Fibroblast of skin of scalp (primary cell): ENCODE results near the gene PRR9. TPM values are rescaled to one million over a fixed set of nuclear protein-coding genes. Genes with fewer than 3 reads are reported as not detected.
"Not testable (repeated sequence)": the region's sequence is repeated elsewhere in the genome, so short reads cannot be mapped to it uniquely, and the experiment has no call there.

Experiments
- DNase-seq: peaks from one replicate; pipeline ENCODE4 v3.0.0-alpha.2; 2013
- polyA plus RNA-seq, 2 experiments: library from polyadenylated mRNA; unstranded; fragments of 120-200 nt; gene quantifications; one replicate each; pipeline ENCODE4 v1.2.1, GENCODE V29; 2013; ENCODE audit not compliant: insufficient read length in 2 of 2

The PRR9 gene, protein sequence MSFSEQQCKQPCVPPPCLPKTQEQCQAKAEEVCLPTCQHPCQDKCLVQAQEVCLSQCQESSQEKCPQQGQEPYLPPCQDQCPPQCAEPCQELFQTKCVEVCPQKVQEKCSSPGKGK
- polyA plus RNA-seq (2013, experiment 1 of 2; ENCODE audit: insufficient read length) = not detected
- polyA plus RNA-seq (2013, experiment 2 of 2; ENCODE audit: insufficient read length) = not detected

DNA sequence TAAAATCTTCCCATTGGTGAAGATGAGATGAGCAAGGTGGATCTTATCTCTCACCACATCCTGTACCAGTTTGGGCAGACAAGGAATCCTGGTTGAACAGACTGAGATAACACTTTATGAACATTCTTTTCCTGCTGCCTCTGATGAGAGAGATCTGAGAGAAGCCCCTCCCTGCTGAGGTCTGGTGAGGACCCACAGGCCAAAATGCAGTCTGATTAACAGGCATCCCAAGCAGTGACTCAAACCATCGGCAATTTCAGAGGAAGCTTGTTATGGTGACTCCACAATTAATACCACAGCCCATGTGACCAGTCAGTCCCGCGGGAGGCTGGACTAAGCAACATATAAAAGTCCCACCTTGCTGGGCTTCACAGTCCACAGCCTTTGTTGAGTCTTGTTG is at the start of gene PRR9:
Gene PRR9 (plus strand): TSS at position 373 of the 400 bp plus-strand sequence. CDS start 561 bp downstream, outside the sequence.
- no peak for DNase-seq

DNA sequence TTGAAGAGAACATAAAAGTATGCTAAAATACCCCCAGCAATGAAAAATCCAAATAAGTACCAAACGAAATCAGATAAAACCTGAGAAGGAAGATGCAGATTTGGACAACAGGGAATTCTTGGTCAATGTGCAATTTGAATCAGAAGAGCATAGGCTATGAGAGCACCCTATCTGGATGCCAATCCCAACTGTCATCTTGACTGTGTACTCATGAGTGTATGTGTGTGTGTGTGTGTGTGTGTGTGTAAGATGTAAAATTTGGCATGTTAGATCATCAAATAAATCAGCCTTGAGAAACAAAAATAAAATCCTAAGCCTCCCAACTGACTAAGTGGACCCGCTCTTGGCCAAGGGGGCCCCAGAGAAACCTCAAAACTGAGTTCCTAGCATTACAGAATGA is 48.7 kb upstream of the PRR9 start:
- no peak for DNase-seq

DNA sequence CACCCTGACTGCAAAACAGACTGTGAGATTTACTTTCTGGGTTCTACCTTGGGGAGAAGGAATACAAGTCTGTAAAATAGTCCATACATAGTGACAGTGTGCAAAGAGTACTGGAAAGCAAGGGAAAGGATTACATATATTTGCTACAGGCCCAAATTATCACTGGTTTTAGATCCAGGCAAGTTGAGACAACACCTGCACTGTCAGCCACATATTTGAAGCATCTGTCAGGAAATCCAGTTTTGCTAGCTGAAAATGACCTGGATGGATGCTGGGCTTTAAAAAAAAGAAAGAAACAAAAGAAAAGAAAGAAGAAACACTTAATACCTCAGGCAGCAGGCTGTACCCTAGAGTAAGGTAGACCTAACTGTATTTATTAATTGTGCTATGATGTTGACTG is 42.8 kb upstream of the PRR9 start:
- DNase-seq = no peak

DNA sequence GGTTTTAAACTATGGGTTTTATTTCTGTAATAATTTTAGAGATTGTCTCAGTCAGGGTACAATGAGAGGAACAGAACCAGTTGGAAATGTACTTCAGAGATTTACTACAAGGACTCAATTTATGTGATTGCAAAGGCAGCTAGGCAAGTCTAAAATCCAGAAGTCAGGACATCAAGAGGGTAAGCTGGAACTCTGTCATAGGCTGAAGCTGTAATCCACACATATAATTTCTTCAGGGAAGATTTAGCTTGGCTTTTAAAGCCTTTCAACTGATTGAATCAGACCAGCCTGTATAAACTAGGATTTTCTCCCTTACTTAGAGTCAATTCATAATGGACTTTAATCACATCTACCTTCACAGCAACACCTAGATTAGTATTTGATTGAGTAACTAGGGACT is 38.5 kb upstream of the PRR9 start:
- no peak for DNase-seq

DNA sequence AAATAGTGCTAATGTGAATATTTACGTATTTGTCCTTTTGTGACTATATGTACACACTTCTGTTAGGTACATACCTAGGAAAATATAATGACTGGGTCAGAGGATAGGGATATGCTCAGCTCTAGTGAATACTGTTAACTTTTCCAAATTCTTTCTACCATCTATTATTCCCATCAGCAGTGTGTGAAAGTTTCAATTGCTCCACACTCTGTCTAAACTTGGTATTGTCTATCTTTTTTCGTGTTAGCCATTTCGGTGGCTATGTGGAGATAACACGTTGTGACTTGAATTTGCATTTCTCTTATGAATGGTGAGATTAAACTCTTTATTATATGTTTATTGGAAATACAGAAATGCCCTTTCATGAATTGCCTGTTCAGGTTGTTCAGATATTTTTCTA is 36.8 kb upstream of the PRR9 start:
- no peak for DNase-seq

DNA sequence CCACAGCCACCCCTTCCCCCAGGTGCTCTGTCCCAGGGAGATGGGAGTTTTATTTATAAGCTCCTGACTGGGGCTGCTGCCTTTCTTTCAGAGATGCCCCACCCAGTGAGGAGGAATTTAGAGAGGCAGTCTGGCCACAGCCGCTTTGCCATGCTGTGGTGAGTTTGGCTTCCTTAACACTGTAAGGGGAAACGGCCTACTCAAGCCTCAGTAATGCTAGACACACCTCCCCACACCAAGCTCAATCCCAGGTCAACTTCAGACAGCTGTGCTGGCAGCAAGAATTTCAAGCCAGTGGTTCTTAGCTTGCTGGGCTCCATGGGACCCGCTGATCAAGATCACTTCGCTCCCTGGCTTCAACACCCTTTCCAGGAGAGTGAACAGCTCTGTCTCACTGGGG is 29.1 kb upstream of the PRR9 start:
- not testable (repeated sequence) for DNase-seq

DNA sequence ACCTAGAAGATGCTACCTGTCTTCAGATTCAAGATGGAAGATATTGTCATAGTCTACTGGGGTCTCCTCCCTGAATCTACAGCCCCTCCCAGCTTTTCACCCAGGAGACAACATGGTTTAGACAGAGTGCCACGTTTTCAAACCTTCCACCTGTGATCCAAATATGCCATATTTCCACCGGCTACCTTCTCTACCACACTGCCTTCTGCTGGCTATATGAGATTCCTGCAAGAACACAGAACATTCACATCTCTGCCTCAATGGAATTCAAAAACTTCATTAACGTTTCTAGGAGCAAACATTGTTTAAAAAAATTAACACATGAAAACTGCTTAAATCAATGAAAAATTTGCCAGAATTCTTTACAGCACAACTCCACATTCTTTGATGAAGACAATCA is 27.0 kb upstream of the PRR9 start:
- DNase-seq = no peak

DNA sequence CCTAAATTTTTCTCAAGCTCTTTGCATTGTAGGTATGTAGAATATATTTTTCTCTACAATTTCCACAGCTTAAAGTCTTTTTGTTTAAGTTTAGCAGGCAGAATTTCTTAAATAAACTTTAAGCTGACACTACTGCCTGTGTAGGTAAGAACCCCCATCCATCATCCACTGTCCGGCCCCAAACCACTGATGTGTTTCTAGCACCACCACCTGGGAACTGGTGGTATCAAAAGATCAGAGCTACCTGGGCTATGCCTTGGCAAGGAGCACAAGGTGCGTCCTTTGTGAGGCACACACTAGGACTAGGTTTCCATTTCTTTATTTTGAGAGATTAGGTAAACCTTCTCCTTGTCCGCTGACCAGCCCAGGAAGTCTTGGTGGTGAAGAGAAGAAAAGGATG is 24.7 kb upstream of the PRR9 start:
- no peak for DNase-seq

DNA sequence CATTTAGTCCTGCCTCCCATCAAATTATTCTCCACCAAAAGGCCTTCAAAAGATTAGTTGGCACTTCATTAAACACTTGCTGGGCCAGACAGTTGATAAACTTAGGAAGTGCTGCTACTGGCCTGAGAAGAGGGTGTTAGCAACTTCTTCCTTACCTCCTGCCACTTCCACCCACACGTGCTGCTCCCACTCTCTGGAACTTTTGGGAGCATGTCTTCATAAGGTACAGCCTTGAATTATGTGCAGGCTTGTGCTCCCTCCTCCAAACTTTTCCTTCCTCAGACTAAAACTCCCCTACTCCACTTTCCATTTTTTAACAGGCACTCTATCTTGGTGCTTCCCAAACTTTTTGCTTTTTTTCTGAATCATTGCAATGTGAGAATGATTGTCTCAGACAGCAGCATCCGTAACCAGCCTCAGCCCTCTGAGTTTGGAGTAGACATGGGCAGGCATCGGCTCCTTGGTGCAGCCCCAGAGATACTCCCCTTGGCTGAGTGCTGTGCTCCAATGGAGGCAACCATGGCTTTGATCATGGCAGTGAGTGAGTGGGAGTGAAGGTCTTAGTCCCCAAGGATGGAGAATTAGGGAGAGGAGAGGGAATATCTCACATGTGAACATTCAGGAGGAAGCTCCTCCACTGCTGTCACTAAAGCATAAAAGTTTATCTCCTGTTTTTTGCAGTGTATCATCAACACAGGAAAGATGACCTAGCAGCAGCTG is 22.9 kb upstream of the PRR9 start:
- no peak for DNase-seq

DNA sequence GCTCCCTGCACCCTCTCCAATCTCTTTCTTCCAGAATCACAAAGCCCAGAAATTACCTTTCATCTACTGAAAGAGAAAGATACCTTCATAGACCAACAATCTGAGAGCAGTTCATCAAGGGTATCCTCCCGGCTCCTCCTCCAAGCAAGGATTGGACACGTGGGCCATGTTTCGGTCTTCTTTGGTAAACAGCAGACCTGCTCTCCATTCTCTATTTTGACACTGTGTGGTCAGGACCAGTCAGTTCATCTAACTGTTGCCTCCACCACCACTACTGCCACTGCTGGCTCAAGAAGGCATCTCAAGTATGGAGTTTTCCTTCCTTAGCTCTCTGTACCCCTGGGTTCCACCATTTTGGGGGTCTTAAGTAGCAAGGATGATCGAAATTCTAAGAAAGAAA is 22.2 kb upstream of the PRR9 start:
- no peak for DNase-seq

DNA sequence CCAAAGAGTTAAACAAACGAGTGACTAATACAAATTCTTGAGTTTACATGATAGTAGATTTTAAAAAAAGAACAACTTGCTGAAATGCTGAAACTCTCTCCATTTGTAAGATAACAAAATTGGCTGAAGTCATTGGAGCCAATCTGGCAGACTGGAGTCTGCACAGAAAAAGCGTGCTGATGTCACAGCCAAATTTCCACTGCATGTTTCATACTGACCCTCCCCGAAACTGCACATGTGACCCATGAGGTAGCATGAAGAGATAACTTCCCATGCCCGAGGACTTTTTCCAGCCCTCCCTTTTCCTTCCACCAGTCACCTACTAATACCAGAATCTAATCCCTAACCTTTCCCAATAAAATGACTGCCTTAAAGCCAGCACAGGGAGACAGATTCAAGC is 15.4 kb upstream of the PRR9 start:
- no peak for DNase-seq

DNA sequence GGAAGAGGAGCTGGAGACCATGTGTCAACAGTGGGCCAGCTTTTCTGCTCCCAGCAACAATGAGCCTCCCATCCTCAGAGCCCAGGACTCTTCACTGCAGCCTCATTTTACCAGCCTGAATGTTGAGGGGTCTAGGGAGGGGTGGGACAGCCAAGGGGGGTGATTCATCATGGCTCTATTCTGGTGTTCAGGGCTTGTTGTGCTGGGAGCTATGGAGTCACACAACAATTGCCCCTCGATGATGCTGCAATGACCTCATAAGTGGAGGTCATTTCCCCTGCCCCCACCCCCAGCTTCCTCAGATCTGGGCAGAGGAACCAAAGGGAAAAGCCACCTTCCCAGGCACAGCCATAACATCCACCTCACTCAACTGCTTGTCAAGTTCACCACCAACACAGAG is 14.3 kb upstream of the PRR9 start, which contains the start of gene LELP1:
Gene LELP1 (plus strand): TSS at position 301 of the 400 bp plus-strand sequence. CDS start 1,278 bp downstream, outside the sequence.
- DNase-seq = no peak

DNA sequence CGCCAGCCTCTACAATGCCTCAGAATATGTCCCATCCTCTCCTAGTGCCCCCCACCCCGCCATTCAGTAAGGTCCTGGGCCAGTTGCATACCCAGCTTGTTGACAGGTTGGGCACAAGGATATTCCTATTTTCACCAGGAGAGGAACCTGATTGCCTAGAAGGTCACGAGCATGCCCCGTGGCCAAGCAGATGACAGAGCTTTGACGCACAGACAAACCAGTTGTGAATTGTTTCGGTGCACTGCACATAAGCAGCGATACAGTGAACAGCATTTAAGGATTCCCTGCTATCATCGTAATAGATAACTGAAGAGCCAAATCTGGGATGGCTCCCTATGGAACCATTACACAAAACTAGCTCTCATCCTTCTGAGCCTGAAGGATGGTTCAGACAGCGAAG is 10.8 kb upstream of the PRR9 start:
- DNase-seq = no peak

DNA sequence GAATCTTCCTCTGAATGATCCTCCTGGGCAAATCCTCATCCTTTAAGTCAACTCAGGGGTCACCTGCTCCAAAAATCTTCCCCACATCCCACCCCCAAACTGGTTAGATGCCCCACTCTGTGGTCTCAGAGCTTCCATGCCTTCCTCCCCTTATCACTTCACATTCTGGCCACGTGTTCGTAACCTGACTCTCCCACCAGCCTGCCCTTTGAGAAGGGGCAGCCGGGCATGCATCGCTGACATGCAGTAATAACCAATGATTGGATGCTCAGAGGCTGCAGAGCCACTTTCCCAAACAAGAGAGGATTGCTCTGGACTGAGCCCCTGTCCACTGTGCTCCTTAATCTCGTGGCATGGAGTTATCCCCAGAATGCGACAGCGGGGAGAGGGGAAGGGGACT is 7.2 kb upstream of the PRR9 start:
- DNase-seq = no peak

DNA sequence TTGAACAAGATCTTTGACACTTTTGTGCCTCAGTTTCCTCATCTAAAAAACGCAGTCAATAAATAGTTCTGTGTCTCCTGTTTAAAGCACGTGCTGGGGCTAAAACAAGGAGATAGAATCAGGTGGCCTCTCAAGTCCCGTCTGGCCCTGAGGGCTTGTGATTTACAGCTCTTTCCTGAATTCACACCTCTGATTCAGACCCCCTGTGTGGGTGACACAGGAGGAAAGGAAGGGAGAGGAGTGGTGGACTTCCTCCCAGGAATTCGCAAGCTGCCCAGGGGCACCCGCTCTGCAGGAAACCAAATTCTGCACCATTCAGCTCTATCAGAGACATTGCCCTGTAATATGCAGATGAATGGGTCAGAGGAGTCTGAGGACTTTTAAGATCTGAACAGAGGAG is 5.2 kb upstream of the PRR9 start:
- DNase-seq = no peak

DNA sequence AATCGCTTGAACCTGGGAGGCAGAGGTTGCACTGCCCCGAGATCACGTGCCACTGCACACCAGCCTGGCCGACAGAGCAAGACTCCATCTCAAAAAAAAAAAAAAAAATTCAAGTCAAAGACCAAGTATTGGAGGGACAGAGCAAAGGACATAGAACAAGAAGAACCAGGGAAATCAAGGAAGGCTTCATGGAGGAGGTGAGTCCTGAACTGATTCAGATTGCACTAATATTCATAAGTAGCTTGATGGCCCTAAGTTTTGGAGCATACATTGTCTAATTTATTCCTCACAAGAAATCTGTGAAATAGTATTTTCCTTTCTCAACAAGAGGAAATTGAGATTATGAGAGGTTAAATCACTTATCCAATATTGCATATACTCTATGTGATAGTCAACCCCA is 3.9 kb upstream of the PRR9 start:
- no peak for DNase-seq

DNA sequence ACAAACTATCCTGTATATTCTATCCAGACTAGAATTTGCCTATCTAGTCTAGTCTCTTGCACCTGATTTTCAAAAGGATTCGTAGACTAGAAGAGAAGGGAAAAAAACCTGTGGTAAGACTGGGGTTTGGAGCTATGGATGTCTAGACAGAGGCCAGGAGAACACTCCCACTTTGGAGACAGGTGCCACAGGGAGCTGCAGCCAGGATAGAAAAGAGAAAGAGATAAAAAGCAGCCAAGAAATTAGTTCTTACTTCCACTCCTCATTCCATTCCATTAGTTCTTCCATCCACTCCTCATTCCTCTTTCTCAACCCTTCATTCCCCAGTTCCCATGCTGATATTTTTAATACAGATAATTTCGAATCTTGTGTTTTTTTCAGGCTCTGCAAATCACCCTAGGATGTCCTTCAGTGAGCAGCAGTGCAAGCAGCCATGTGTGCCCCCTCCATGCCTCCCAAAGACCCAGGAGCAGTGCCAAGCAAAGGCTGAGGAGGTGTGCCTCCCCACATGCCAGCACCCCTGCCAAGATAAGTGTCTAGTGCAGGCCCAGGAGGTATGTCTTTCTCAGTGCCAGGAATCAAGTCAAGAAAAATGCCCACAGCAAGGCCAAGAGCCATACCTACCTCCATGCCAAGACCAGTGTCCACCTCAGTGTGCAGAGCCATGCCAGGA is 496 bp downstream of the PRR9 start:
- DNase-seq = no peak

DNA sequence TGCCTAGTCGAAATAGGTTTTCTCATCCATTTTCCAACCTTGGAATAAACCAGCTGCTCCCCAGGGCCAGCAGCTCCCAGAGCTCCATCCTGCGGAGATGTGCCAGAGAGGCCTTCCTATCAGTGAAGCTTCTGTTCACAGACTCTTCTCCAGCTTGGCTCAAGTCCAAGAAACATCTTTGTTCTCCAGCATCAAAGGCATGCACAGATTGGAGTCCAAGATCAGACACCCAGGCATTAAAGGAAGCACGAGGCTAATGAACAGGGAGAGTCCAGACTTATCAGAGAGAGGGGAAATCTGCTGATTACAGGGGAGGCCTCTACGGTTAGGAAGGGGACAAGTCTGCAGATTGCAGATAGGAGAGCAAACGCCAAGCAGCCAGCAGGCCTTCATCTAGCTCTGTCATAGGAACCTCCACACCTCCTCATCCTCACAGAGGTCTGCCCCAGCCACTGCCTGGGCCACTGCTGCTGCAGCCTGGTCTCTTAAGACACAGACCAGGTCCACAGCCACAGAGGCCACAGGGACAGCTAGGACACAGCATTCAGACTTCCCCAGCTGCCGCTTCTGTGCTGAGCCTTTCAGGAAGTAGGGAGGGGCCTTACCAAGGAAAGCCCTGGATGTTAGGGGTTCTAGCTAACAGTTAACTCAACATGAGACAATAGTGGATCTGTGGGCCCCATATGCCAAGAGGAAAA is 3.4 kb downstream of the PRR9 start:
- DNase-seq = no peak

DNA sequence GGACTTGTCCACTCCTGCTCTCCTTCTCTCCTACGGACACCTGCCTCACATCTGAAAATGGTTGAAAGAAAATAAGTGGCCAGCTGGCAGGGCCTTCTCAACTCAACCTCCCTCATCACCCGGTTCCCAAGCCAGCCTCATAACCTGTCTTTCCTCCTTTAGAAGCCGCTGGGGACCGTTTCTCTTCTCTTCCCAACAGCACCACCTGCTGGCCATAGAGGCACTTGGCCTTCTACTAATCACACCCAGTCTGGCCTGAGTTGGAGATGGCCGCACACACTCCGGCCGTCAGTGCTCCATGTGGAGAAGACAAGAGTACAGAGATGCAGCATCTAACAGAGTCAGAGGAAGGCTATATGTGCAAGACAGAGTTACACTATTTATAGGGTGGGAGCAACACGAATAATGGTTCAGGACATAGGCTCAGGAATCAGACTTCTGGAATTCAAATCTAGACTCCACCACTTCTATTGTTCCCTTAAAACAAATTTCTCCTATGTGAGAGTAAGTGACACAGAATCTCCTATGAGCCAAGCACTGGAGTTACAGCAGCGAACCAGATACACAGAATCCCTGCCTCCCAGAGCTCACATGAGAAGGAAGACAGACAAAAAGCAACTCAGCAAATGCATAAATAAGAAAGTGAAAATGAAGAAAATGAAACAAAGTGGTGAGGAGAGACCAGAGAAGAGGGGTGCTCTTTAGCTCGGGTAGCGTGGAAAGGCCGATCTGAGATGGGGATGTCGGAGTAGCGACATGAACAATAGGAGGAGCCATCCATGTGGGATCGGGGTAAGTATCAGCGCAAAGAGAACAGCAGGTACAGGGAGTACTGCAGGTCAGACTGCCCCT is 5.9 kb downstream of the PRR9 start:
- DNase-seq = peak; percentile 55

DNA sequence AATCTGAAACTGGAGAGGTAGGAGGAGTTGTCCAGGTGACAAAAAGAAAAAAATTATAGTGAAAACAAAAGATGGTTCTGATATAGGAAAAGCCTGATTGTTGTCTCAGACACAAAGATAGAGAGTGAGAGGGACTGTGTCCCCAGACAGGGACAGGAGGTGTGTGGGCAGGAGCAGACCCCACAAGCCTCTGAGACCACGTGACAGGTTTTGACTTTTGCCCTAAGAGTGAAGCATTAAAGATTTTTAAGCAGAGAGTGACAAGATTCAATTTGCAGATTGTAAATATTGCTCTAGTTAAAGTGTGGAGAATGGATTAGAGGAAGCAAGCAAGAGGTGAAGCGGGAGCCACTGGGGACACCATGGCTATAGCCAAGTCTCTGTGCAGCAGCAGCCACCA is 10.4 kb downstream of the PRR9 start:
- no peak for DNase-seq

DNA sequence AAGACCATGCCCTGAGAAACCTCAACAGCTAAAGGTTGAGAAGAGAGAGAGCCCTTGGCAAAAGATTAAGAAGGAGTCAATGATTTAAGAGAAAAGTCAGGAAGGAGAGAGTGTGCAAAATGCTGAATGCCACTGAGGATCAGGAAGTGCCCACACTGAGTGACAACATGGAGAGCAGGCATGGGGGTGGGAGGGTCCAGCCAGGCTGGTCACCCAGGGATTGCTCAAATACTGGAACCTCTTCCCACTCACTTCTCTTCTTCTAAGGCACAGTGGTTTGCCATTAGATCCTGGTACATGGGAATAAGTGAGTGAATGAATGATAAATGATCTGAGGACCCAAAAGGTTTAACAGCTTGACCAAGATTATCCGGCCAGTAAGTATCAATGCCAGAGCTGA is 11.1 kb downstream of the PRR9 start:
- no peak for DNase-seq

DNA sequence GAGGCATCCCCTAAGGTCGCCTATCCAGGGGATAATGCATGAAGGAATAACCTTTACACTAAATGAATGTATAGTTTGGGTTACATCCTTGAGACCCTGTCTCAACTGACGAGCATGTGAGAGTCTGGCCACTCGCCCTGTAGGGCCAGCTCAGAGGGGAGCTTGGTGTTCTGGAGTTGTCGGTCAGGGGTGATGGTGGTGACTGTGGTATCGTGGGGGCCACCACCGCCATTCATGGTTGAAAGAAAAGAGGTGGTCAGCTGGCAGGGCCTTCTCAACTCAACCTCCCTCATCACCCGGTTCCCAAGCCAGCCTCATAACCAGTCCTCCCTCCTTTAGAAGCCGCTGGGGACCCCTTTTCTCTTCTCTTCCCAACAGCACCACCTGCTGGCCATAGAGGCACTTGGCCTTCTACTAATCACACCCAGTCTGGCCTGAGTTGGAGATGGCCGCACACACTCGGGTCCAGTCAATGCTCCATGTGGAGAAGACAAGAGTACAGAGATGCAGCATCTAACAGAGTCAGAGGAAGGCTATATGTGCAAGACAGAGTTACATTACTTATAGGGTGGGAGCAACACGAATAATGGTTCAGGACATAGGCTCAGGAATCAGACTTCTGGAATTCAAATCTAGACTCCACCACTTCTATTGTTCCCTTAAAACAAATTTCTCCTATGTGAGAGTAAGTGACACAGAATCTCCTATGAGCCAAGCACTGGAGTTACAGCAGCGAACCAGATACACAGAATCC is 11.9 kb downstream of the PRR9 start:
- DNase-seq = peak; percentile 4
